ENCODE data around the gene RGL2.
"Not testable (repeated sequence)": the region's sequence is repeated elsewhere in the genome, so short reads cannot be mapped to it uniquely, and the experiment has no call there.

The RGL2 gene

GRCh38 chr6:33278810-33279209, 19.9 kb downstream of the RGL2 start:
- no peak for TF ChIP-seq CTCF (IDR thresholded peaks at IDR 0.05; ENCODE audit: low read depth, low read length)
- H3K4me3 ChIP-seq (ENCODE audit: low read depth, low read length), result no peak overlapping the region
- in situ Hi-C loops (cut with HindIII; ENCODE audit: low sequenced_read_pairs), result no loop called here
- DNase-seq (ENCODE audit: low read depth, low spot score), result no peak

GRCh38 chr6:33278392-33278741, 20.4 kb downstream of the RGL2 start:
- in situ Hi-C loops (cut with HindIII; ENCODE audit: low sequenced_read_pairs), result no loop called here
- H3K4me3 ChIP-seq (ENCODE audit: low read depth, low read length), result no peak overlapping the region
- no peak for TF ChIP-seq CTCF (IDR thresholded peaks at IDR 0.05; ENCODE audit: low read depth, low read length)
- DNase-seq (ENCODE audit: low read depth, low spot score), result no peak

GRCh38 chr6:33277663-33278391, 20.9 kb downstream of the RGL2 start:
- in situ Hi-C loops (cut with HindIII; ENCODE audit: low sequenced_read_pairs), result no loop called here
- no peak for TF ChIP-seq CTCF (IDR thresholded peaks at IDR 0.05; ENCODE audit: low read depth, low read length)
- H3K4me3 ChIP-seq (ENCODE audit: low read depth, low read length), result peak overlapping the region; percentile 41
- DNase-seq (ENCODE audit: low read depth, low spot score), result no peak

GRCh38 chr6:33276864-33277662, 21.7 kb downstream of the RGL2 start, which contains the start of gene B3GALT4:
B3GALT4 (plus strand) TSS chr6:33277123; CDS start chr6:33277420, 297 bp downstream.
- peak; percentile 39 for TF ChIP-seq CTCF (IDR thresholded peaks at IDR 0.05; ENCODE audit: low read depth, low read length)
- H3K4me3 ChIP-seq (ENCODE audit: low read depth, low read length), result peak within 1 kb of the TSS; percentile 41
- DNase-seq (ENCODE audit: low read depth, low spot score), result peak; percentile 79
- in situ Hi-C loops (cut with HindIII; ENCODE audit: low sequenced_read_pairs), result no loop called here

- TF ChIP-seq CTCF (IDR thresholded peaks at IDR 0.05; ENCODE audit: low read depth, low read length), result no peak
- in situ Hi-C loops (cut with HindIII; ENCODE audit: low sequenced_read_pairs), result no loop called here
- peak overlapping the region; percentile 33 for H3K4me3 ChIP-seq (ENCODE audit: low read depth, low read length)
- DNase-seq (ENCODE audit: low read depth, low spot score), result no peak
Measured at GRCh38 chr6:33276581-33276863, 22.2 kb downstream of the RGL2 start.

GRCh38 chr6:33275795-33276580, 22.8 kb downstream of the RGL2 start:
- DNase-seq (ENCODE audit: low read depth, low spot score); in situ Hi-C loops (cut with HindIII; ENCODE audit: low sequenced_read_pairs); H3K4me3 ChIP-seq (ENCODE audit: low read depth, low read length): not testable (repeated sequence)
